ENCODE results near the gene STPG4. TPM values are rescaled to one million over a fixed set of nuclear protein-coding genes. Genes with fewer than 3 reads are reported as not detected.

STPG4 gene
- total and polyA plus RNA-seq, 2 donors from 2014 or later: not detected

DNA sequence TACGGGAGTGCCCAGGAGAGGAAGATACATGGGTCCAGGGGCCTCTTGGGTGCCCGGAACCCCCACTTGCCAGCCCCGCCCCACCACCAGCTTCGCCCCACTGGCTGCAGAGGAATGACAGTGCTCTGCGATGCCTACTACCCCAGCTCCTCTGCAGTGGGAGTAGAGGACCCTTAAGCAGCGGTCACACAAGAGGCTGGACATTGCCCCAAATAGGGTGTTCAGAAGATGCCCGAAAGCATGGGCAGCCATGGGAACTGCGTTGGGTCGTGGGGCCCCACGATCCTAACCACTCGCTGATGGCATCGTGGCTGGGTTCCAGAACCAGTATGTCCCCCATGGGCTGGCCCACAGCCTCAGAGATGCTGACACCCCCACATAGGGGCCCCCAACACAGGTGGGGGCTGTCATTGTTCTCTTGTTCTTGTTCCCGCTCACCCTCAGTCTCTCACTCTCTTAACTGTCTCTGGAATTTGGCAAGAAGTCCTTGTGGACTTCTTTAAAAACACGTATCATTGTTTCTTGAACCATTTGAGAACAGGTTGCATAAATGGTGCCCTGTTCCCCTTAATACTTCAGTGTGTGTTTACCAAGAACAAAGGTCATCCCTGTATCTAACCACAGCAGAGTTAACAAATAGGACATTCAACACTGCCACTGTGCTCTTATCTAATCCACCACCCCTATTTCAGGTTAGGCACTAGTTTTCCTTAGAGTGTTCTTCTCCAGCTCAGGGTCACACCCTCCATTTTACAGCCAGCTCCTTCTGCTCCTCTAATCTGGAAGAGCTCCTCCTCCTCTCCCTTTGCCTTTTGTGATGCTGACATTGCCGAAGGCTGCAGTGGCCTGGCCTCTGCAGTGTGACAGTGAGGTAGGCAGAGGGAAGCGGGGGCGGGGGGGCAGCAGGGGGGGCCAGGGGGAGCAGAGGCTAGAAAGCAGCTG lies 76.3 kb downstream of the STPG4 start:
- FAIRE-seq (no peak), DNase-seq (no peak)
- peaks cover 0 to 20% (median 19%) of the 10 kb centered on the region in 3 donors for H3K4me1 ChIP-seq (ENCODE audit: control insufficient read depth in 2 of 3, insufficient read depth in 2 of 3, low read depth in 1 of 3, low read length in 3 of 3)
- H3K9ac ChIP-seq (ENCODE audit: low read length in 3 of 3): no peak overlapping the region
- TF ChIP-seq, protein P1, sequence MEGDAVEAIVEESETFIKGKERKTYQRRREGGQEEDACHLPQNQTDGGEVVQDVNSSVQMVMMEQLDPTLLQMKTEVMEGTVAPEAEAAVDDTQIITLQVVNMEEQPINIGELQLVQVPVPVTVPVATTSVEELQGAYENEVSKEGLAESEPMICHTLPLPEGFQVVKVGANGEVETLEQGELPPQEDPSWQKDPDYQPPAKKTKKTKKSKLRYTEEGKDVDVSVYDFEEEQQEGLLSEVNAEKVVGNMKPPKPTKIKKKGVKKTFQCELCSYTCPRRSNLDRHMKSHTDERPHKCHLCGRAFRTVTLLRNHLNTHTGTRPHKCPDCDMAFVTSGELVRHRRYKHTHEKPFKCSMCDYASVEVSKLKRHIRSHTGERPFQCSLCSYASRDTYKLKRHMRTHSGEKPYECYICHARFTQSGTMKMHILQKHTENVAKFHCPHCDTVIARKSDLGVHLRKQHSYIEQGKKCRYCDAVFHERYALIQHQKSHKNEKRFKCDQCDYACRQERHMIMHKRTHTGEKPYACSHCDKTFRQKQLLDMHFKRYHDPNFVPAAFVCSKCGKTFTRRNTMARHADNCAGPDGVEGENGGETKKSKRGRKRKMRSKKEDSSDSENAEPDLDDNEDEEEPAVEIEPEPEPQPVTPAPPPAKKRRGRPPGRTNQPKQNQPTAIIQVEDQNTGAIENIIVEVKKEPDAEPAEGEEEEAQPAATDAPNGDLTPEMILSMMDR (IDR thresholded peaks at IDR 0.05; ENCODE audit: borderline replicate concordance, extremely low read depth, insufficient read depth): no peak
- H3K36me3 ChIP-seq (ENCODE audit: control insufficient read depth in 2 of 3, insufficient read depth in 3 of 3, low read length in 3 of 3): no peaks in the 10 kb centered on the region
- intact Hi-C loops (cut with DNase I): no loop called here
- H3K9me3 ChIP-seq (ENCODE audit: control insufficient read depth in 2 of 3, insufficient read depth in 1 of 3, low read length in 3 of 3): no peaks in the 10 kb centered on the region
- no peak overlapping the region for H3K4me3 ChIP-seq (ENCODE audit: low read length in 3 of 3)
- H3K27ac ChIP-seq (ENCODE audit: low read depth in 2 of 2, low read length in 2 of 2): no peak overlapping the region
- no peaks in the 10 kb centered on the region for H3K27me3 ChIP-seq (ENCODE audit: control insufficient read depth, insufficient read depth, low read length)

DNA sequence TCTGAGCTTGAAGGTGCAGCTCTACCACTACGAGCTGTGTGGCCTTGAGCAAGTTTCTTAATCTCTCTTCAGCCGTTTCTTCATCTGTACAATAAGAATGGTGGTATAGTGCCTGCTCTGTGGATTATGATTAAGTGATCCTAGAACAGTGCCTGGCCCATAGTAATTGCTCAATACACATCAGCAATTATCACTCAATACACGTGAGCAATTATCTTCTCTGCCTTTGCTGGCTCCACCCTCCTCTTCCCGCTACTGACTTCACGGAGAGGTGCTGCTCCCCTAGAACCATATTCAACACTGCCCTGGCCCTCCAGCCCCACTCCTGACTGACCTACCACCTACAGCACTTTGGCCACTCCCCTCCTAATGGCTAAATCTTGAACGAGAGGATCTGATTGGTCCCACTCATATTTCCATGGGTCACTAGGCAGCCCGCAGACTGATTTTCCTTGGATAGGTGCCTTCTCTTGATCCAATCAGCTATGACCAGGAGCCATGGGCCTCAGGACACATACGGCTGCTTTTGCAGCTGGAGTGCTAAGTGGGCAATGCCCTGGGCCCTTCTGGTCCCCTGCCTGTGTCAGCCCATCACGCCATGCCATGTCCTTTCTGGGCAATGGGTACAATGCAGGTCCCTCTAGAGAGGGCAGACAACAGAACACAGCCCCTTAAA lies 77.5 kb downstream of the STPG4 start:
- H3K27ac ChIP-seq (ENCODE audit: low read depth in 2 of 2, low read length in 2 of 2): peak overlapping the region; percentile 23 to 33
- H3K4me1 ChIP-seq (ENCODE audit: control insufficient read depth in 2 of 3, insufficient read depth in 2 of 3, low read depth in 1 of 3, low read length in 3 of 3): peaks cover 0 to 21% (median 20%) of the 10 kb centered on the region in 3 donors

DNA sequence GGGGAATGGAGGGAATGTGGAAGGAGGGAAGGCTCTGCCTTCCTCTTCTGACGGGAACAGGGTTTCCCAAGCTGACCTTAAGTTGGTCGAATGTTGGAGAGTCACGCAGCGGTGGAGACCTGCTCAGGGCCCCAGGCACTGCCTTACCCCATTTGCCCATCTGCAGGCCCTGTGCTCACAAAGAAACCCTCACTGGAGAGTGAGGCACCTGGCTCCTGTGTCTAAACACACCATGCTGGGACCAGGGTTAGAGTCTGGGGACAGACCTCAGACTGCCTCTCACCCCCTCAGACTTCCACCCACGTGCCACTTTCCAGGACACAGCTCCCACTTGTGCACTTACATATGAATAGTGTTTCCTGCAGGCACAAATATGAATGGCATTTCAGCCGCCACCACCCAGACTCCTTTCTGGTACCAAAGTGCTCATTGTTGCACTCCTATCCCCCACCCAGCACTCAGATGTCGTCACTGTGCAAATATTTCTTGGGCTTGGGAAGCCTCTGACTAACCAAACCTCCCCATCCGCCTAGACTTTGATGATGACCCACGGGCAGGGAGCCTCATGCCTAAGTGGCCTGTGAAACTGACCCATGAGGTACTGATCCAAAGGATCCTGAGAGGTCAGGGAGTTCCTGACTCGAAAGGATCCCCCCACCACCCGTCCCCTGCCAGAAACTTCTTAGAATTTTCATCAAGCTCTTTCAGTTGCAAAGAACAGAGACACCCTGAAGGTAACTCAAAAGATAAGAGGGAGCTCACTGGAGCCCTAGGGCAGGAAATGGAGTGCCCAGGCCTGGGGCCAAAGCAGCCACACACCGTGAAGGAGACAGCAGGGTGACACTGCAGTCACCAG lies 78.3 kb downstream of the STPG4 start:
- intact Hi-C loops (cut with DNase I): no loop called here
- peaks cover 0 to 27% (median 20%) of the 10 kb centered on the region in 3 donors for H3K4me1 ChIP-seq (ENCODE audit: control insufficient read depth in 2 of 3, insufficient read depth in 2 of 3, low read depth in 1 of 3, low read length in 3 of 3)
- TF ChIP-seq, protein P1 (IDR thresholded peaks at IDR 0.05; ENCODE audit: borderline replicate concordance, extremely low read depth, insufficient read depth): no peak
- no peaks in the 10 kb centered on the region for H3K27me3 ChIP-seq (ENCODE audit: control insufficient read depth, insufficient read depth, low read length)
- no peak overlapping the region for H3K9ac ChIP-seq (ENCODE audit: low read length in 3 of 3)
- no peaks in the 10 kb centered on the region for H3K36me3 ChIP-seq (ENCODE audit: control insufficient read depth in 2 of 3, insufficient read depth in 3 of 3, low read length in 3 of 3)
- FAIRE-seq (no peak), DNase-seq (peak in 1 of 5 donors; percentile 71)
- H3K9me3 ChIP-seq (ENCODE audit: control insufficient read depth in 2 of 3, insufficient read depth in 1 of 3, low read length in 3 of 3): no peaks in the 10 kb centered on the region
- no peak overlapping the region for H3K4me3 ChIP-seq (ENCODE audit: low read length in 3 of 3)
- peak overlapping the region; percentile 33 to 60 for H3K27ac ChIP-seq (ENCODE audit: low read depth in 2 of 2, low read length in 2 of 2)

More for the DNA sequence above, 77.5 kb downstream of the STPG4 start:
- no peaks in the 10 kb centered on the region for H3K36me3 ChIP-seq (ENCODE audit: control insufficient read depth in 2 of 3, insufficient read depth in 3 of 3, low read length in 3 of 3)
- H3K9me3 ChIP-seq (ENCODE audit: control insufficient read depth in 2 of 3, insufficient read depth in 1 of 3, low read length in 3 of 3): no peaks in the 10 kb centered on the region
- peak in 1 of 5 donors; percentile 36 for DNase-seq
- H3K27me3 ChIP-seq (ENCODE audit: control insufficient read depth, insufficient read depth, low read length): no peaks in the 10 kb centered on the region
- no peak overlapping the region for H3K9ac ChIP-seq (ENCODE audit: low read length in 3 of 3)
- no peak for FAIRE-seq
- no peak overlapping the region for H3K4me3 ChIP-seq (ENCODE audit: low read length in 3 of 3)
- TF ChIP-seq, protein P1 (IDR thresholded peaks at IDR 0.05; ENCODE audit: borderline replicate concordance, extremely low read depth, insufficient read depth): no peak
- intact Hi-C loops (cut with DNase I): no loop called here

Measured in kidney (tissue), 14 donors.